WTC11 (cell line): Measurements from ENCODE around the gene CD300E. TPM values are rescaled to one million over a fixed set of nuclear protein-coding genes. Genes with fewer than 3 reads are reported as not detected.

Experiments used
- ATAC-seq: fragments of 200-7000 bp; cut with Tn5 transposase; 2 replicates; pipeline ENCODE4 v1.10.0; 2021; ENCODE audit warnings: mild to moderate bottlenecking, moderate library complexity
- CTCF ChIA-PET: fragments of 300-600 bp; sonication (Branson Sonifier 250); formaldehyde crosslinking; loops from one replicate; lab custom pipeline; 2021; ENCODE audit warnings: antibody characterized with exemption; lab: Charles Lee
- POLR2A ChIA-PET: fragments of 350-600 bp; sonication (Branson Sonifier 250); formaldehyde crosslinking; loops from one replicate; lab custom pipeline; 2021; ENCODE audit warnings: antibody characterized with exemption; lab: Charles Lee
- DNase-seq: peaks from one replicate; pipeline ENCODE4 v3.0.0; 2021; ENCODE audit warnings: low spot score
- H3K27ac Mint-ChIP-seq: 2 replicates; pipeline ENCODE4 v1.8.0; 2021; ENCODE audit warnings: mixed read lengths
- H3K27me3 Mint-ChIP-seq: 2 replicates; pipeline ENCODE4 v1.8.0; 2021; ENCODE audit warnings: low read depth, mild to moderate bottlenecking, moderate library complexity, mixed read lengths
- H3K36me3 Mint-ChIP-seq: 2 replicates; pipeline ENCODE4 v1.8.0; 2021; ENCODE audit warnings: mixed read lengths
- H3K4me1 Mint-ChIP-seq: 2 replicates; pipeline ENCODE4 v1.8.0; 2022; ENCODE audit warnings: mixed read lengths
- H3K4me3 Mint-ChIP-seq: 2 replicates; pipeline ENCODE4 v1.8.0; 2021; ENCODE audit warnings: mild to moderate bottlenecking, moderate library complexity, mixed read lengths
- H3K9me3 Mint-ChIP-seq: 2 replicates; pipeline ENCODE4 v1.8.0; 2021; ENCODE audit warnings: mixed read lengths
- EMX1 ChIP-seq: fragments of 250-450 bp; sonication (Bioruptor Pico); IDR thresholded peaks from 2 replicates; pipeline ENCODE4 v1.8.0; 2021; ENCODE audit warnings: mild to moderate bottlenecking
- FOXK1 ChIP-seq: sonication (generic); formaldehyde crosslinking; IDR thresholded peaks from 2 replicates; pipeline ENCODE4 v1.8.0; 2022; ENCODE audit warnings: mild to moderate bottlenecking, moderate library complexity, missing genetic modification reagents
- GABPB1 ChIP-seq: sonication (generic); formaldehyde crosslinking; IDR thresholded peaks from 2 replicates; pipeline ENCODE4 v1.8.1; 2023; ENCODE audit warnings: mild to moderate bottlenecking, missing genetic modification reagents
- IRF2 ChIP-seq: sonication (generic); formaldehyde crosslinking; IDR thresholded peaks from 2 replicates; pipeline ENCODE4 v1.8.0; 2022; ENCODE audit warnings: low read depth, missing genetic modification reagents, borderline replicate concordance
- ZNF121 ChIP-seq: sonication (generic); formaldehyde crosslinking; IDR thresholded peaks from 2 replicates; pipeline ENCODE4 v1.8.0; 2023; ENCODE audit warnings: missing genetic modification reagents
- ZNF232 ChIP-seq: sonication (generic); formaldehyde crosslinking; IDR thresholded peaks from 2 replicates; pipeline ENCODE4 v1.8.0; 2022; ENCODE audit warnings: mild to moderate bottlenecking, missing genetic modification reagents
- ZNF396 ChIP-seq: fragments of 250-450 bp; sonication (Bioruptor Pico); IDR thresholded peaks from 2 replicates; pipeline ENCODE4 v1.8.0; 2021; ENCODE audit warnings: mild to moderate bottlenecking, moderate library complexity, borderline replicate concordance
- total RNA-seq: library from RNA; stranded (reverse); gene quantifications from 3 replicates; pipeline ENCODE4 v1.2.3, GENCODE V29; 2021
- TF ChIP-seq, protein P1 (sequence below): sonication (generic); formaldehyde crosslinking; IDR thresholded peaks from 2 replicates; pipeline ENCODE4 v1.8.0; 2023; ENCODE audit warnings: mild to moderate bottlenecking, missing genetic modification reagents
- TF ChIP-seq, protein P2 (sequence below): sonication (generic); formaldehyde crosslinking; IDR thresholded peaks from 2 replicates; pipeline ENCODE4 v1.8.1; 2023; ENCODE audit warnings: mild to moderate bottlenecking, missing genetic modification reagents, borderline replicate concordance
- TF ChIP-seq, protein P3 (sequence below): sonication (generic); formaldehyde crosslinking; conservative IDR thresholded peaks from 2 replicates; pipeline ENCODE4 v1.8.1; 2023; ENCODE audit warnings: mild to moderate bottlenecking, low read depth, missing genetic modification reagents, moderate library complexity
- TF ChIP-seq, protein P4 (sequence below): sonication (generic); formaldehyde crosslinking; IDR thresholded peaks from 2 replicates; pipeline ENCODE4 v1.8.1; 2023; ENCODE audit warnings: mild to moderate bottlenecking, moderate library complexity, missing genetic modification reagents
- TF ChIP-seq, protein P5 (sequence below): sonication (generic); formaldehyde crosslinking; conservative IDR thresholded peaks from 2 replicates; pipeline ENCODE4 v1.8.1; 2022; ENCODE audit warnings: mild to moderate bottlenecking, missing genetic modification reagents

CD300E gene
- total RNA-seq, 1 experiment from 2014 or later: not detected

DNA sequence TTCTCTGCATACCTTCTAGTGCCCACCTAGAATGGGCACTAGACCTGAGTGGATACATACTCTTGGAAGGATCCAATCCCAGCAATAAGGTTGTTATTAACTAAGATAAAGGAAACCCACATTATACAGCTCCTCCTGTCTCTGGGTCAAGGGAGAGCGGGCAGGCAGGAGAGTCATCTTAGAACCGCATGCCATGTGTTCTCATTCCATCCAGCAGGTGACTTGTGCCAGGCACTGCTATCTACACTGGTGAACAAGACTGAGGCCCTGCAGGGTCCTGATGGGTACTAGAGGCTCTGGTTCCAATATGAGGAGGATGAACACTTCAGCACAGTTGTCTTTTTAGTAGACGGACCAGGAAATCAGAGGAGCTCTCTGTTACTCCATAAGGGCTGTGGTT lies 50.4 kb downstream of the CD300E start (continued):
- TF ChIP-seq, protein P1, sequence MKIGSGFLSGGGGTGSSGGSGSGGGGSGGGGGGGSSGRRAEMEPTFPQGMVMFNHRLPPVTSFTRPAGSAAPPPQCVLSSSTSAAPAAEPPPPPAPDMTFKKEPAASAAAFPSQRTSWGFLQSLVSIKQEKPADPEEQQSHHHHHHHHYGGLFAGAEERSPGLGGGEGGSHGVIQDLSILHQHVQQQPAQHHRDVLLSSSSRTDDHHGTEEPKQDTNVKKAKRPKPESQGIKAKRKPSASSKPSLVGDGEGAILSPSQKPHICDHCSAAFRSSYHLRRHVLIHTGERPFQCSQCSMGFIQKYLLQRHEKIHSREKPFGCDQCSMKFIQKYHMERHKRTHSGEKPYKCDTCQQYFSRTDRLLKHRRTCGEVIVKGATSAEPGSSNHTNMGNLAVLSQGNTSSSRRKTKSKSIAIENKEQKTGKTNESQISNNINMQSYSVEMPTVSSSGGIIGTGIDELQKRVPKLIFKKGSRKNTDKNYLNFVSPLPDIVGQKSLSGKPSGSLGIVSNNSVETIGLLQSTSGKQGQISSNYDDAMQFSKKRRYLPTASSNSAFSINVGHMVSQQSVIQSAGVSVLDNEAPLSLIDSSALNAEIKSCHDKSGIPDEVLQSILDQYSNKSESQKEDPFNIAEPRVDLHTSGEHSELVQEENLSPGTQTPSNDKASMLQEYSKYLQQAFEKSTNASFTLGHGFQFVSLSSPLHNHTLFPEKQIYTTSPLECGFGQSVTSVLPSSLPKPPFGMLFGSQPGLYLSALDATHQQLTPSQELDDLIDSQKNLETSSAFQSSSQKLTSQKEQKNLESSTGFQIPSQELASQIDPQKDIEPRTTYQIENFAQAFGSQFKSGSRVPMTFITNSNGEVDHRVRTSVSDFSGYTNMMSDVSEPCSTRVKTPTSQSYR: no peak
- TF ChIP-seq ZNF232 (no peak), GABPB1 (no peak)
- TF ChIP-seq, protein P2, sequence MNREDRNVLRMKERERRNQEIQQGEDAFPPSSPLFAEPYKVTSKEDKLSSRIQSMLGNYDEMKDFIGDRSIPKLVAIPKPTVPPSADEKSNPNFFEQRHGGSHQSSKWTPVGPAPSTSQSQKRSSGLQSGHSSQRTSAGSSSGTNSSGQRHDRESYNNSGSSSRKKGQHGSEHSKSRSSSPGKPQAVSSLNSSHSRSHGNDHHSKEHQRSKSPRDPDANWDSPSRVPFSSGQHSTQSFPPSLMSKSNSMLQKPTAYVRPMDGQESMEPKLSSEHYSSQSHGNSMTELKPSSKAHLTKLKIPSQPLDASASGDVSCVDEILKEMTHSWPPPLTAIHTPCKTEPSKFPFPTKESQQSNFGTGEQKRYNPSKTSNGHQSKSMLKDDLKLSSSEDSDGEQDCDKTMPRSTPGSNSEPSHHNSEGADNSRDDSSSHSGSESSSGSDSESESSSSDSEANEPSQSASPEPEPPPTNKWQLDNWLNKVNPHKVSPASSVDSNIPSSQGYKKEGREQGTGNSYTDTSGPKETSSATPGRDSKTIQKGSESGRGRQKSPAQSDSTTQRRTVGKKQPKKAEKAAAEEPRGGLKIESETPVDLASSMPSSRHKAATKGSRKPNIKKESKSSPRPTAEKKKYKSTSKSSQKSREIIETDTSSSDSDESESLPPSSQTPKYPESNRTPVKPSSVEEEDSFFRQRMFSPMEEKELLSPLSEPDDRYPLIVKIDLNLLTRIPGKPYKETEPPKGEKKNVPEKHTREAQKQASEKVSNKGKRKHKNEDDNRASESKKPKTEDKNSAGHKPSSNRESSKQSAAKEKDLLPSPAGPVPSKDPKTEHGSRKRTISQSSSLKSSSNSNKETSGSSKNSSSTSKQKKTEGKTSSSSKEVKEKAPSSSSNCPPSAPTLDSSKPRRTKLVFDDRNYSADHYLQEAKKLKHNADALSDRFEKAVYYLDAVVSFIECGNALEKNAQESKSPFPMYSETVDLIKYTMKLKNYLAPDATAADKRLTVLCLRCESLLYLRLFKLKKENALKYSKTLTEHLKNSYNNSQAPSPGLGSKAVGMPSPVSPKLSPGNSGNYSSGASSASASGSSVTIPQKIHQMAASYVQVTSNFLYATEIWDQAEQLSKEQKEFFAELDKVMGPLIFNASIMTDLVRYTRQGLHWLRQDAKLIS: no peak

DNA sequence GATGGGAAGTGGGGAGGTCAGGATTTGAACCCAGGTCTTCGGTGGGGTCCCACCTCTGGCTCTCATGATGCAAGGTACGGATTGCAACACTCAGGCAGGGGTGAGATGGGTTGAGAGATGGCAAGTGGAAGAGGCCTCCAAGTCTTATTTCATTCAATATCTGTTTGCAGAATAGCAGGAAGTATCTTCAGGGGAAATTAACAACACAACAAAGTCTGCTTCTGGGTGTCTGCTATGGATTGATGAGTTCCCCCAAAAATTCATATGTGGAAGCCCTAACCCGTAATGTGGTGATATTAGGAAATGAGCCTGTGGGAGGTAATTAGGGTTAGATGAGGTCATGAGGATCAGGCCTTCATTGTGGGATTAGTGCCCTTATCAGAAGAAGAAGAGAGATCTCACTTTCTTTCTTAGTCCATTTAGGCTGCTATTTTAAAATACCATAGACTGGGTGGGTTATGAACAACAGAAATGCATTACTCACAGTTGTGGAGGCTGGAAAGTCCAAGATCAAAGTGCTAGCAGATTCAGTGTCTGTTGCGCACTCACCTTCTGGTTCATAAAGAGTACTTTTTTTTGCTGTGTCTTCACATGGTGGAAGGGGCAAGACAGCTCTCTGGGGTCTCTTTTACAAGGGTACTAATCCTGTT lies 51.8 kb downstream of the CD300E start:
- H3K36me3 Mint-ChIP-seq: no peaks in the 10 kb centered on the region
- H3K27me3 Mint-ChIP-seq: peaks cover 14% of the 10 kb centered on the region
- no peak for DNase-seq
- no peak for TF ChIP-seq ZNF121 (CRISPR knock-in tag)
- TF ChIP-seq, protein P3, sequence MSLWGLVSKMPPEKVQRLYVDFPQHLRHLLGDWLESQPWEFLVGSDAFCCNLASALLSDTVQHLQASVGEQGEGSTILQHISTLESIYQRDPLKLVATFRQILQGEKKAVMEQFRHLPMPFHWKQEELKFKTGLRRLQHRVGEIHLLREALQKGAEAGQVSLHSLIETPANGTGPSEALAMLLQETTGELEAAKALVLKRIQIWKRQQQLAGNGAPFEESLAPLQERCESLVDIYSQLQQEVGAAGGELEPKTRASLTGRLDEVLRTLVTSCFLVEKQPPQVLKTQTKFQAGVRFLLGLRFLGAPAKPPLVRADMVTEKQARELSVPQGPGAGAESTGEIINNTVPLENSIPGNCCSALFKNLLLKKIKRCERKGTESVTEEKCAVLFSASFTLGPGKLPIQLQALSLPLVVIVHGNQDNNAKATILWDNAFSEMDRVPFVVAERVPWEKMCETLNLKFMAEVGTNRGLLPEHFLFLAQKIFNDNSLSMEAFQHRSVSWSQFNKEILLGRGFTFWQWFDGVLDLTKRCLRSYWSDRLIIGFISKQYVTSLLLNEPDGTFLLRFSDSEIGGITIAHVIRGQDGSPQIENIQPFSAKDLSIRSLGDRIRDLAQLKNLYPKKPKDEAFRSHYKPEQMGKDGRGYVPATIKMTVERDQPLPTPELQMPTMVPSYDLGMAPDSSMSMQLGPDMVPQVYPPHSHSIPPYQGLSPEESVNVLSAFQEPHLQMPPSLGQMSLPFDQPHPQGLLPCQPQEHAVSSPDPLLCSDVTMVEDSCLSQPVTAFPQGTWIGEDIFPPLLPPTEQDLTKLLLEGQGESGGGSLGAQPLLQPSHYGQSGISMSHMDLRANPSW (CRISPR knock-in tag): no peak
- TF ChIP-seq, protein P4, sequence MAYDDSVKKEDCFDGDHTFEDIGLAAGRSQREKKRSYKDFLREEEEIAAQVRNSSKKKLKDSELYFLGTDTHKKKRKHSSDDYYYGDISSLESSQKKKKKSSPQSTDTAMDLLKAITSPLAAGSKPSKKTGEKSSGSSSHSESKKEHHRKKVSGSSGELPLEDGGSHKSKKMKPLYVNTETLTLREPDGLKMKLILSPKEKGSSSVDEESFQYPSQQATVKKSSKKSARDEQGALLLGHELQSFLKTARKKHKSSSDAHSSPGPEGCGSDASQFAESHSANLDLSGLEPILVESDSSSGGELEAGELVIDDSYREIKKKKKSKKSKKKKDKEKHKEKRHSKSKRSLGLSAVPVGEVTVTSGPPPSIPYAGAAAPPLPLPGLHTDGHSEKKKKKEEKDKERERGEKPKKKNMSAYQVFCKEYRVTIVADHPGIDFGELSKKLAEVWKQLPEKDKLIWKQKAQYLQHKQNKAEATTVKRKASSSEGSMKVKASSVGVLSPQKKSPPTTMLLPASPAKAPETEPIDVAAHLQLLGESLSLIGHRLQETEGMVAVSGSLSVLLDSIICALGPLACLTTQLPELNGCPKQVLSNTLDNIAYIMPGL: no peak
- TF ChIP-seq, protein P5, sequence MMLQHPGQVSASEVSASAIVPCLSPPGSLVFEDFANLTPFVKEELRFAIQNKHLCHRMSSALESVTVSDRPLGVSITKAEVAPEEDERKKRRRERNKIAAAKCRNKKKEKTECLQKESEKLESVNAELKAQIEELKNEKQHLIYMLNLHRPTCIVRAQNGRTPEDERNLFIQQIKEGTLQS (CRISPR knock-in tag): no peak
- no peak for TF ChIP-seq EMX1 (CRISPR knock-in tag)
- TF ChIP-seq IRF2 (CRISPR knock-in tag): no peak
- no peak for TF ChIP-seq FOXK1 (CRISPR knock-in tag)
- TF ChIP-seq ZNF396 (CRISPR knock-in tag): no peak
- TF ChIP-seq, all 79 proteins: peak for 0
- CTCF ChIA-PET: interaction anchor here (1.1 kb wide), 1 partner anchor 166 kb away, joined by 3 read pairs; the partner anchor contains the start of gene RAB37
- no peak for ATAC-seq
- Mint-ChIP-seq H3K4me3 (no peak overlapping the region), H3K4me1 (peaks cover 6% of the 10 kb centered on the region), H3K27ac (no peak overlapping the region), H3K9me3 (peaks cover 10% of the 10 kb centered on the region)
- POLR2A ChIA-PET: no interaction called here
